Amniotic stem cell (primary cell): ENCODE measurements around the gene CHSY1.
A peak's percentile ranks its signal among the peaks of the same experiment; 100 is the strongest.
"Not testable (repeated sequence)": the region's sequence is repeated elsewhere in the genome, so short reads cannot be mapped to it uniquely, and the experiment has no call there.

ENCODE experiments used
- DNase-seq: peaks from one replicate; lab custom pipeline; 2025; lab: John Stamatoyannopoulos, UW

Gene CHSY1

GRCh38 chr15:101133751-101134261 lies 118.0 kb downstream of the CHSY1 start:
- DNase-seq: no peak

GRCh38 chr15:101133181-101133460 lies 118.7 kb downstream of the CHSY1 start:
- DNase-seq: no peak

- no peak for DNase-seq
Observed at GRCh38 chr15:101132390-101133180, 119.3 kb downstream of the CHSY1 start.

- DNase-seq: no peak
Observed at GRCh38 chr15:101131489-101132389, 120.1 kb downstream of the CHSY1 start.

GRCh38 chr15:101129851-101130380 lies 121.9 kb downstream of the CHSY1 start:
- no peak for DNase-seq

- peak; percentile 73 for DNase-seq
Observed at GRCh38 chr15:101128221-101129015, 123.4 kb downstream of the CHSY1 start.

GRCh38 chr15:101127506-101128076 lies 124.3 kb downstream of the CHSY1 start:
- DNase-seq: peak; percentile 80

GRCh38 chr15:101126618-101127505 lies 125.0 kb downstream of the CHSY1 start:
- DNase-seq: no peak

GRCh38 chr15:101125881-101126428 lies 125.9 kb downstream of the CHSY1 start:
- DNase-seq: not testable (repeated sequence)
